ENCODE results near the gene FTCDNL1. TPM values are rescaled to one million over a fixed set of nuclear protein-coding genes. Genes with fewer than 3 reads are reported as not detected.

Gene FTCDNL1
- total RNA-seq, 1 donor from 2014 or later = 3.4 TPM

DNA sequence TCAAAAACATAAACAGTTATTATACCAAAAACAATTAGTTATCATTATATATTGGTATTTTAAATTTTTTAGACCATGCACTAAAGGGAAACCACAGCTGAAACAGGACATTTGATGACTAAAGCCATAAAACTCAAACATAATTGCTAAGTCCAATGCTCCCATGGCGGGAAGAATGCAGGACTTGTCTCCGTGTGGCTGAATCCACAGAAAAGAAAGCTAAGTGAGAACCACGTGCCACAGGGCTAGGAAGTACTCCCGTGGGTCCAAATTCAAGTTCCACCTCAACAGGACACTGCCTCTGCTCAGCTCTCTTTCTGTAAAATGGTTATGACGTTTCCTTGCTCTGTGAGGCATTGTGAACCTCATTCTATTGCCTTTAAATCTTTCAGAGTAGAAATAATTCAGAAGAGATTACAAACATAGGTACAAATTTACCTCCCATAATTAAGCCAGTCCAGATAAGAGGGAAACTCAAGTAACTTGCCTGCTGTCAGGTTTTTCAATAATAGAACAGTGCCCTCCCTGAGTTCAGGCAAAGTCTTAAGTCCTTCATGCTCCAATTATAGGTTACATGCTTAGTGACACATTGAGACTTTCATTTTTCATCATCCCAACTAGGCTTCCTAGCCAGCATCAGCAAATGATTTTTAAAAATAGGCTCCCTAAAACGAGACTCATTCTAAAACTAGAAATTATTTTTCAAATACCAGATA is 36.7 kb downstream of the FTCDNL1 start:
- Histone ChIP-seq H3K27ac (no peak overlapping the region), H3K36me3 (no peaks in the 10 kb centered on the region), H3K9me3 (no peaks in the 10 kb centered on the region), H3K27me3 (no peaks in the 10 kb centered on the region), H3K4me1 (no peaks in the 10 kb centered on the region), H3K4me3 (no peak overlapping the region)
- intact Hi-C loops (cut with DNase I) = no loop called here
- DNase-seq (ENCODE audit: low spot score in 2 of 2) = no peak
- TF ChIP-seq, protein P1, sequence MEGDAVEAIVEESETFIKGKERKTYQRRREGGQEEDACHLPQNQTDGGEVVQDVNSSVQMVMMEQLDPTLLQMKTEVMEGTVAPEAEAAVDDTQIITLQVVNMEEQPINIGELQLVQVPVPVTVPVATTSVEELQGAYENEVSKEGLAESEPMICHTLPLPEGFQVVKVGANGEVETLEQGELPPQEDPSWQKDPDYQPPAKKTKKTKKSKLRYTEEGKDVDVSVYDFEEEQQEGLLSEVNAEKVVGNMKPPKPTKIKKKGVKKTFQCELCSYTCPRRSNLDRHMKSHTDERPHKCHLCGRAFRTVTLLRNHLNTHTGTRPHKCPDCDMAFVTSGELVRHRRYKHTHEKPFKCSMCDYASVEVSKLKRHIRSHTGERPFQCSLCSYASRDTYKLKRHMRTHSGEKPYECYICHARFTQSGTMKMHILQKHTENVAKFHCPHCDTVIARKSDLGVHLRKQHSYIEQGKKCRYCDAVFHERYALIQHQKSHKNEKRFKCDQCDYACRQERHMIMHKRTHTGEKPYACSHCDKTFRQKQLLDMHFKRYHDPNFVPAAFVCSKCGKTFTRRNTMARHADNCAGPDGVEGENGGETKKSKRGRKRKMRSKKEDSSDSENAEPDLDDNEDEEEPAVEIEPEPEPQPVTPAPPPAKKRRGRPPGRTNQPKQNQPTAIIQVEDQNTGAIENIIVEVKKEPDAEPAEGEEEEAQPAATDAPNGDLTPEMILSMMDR (IDR thresholded peaks at IDR 0.05) = no peak

- Histone ChIP-seq H3K36me3 (no peaks in the 10 kb centered on the region), H3K4me3 (no peak overlapping the region), H3K4me1 (no peaks in the 10 kb centered on the region), H3K9me3 (no peaks in the 10 kb centered on the region), H3K27me3 (no peaks in the 10 kb centered on the region), H3K27ac (no peak overlapping the region)
- intact Hi-C loops (cut with DNase I) = no loop called here
- DNase-seq (ENCODE audit: low spot score in 2 of 2) = no peak
- TF ChIP-seq, protein P1 (IDR thresholded peaks at IDR 0.05) = no peak
These were observed 38.5 kb downstream of the FTCDNL1 start for GRCh38 chr2:199812493-199812892.

- intact Hi-C loops (cut with DNase I) = no loop called here
- Histone ChIP-seq H3K4me1 (no peaks in the 10 kb centered on the region), H3K9me3 (no peaks in the 10 kb centered on the region), H3K27me3 (no peaks in the 10 kb centered on the region), H3K27ac (no peak overlapping the region), H3K36me3 (no peaks in the 10 kb centered on the region), H3K4me3 (no peak overlapping the region)
- no peak for DNase-seq (ENCODE audit: low spot score in 2 of 2)
- TF ChIP-seq, protein P1 (IDR thresholded peaks at IDR 0.05) = no peak
These were observed 39.6 kb downstream of the FTCDNL1 start for GRCh38 chr2:199811346-199811745.

GRCh38 chr2:199810422-199811171 is 40.4 kb downstream of the FTCDNL1 start:
- no peak overlapping the region for H3K27ac ChIP-seq
- no peak for DNase-seq (ENCODE audit: low spot score in 2 of 2)
- no peaks in the 10 kb centered on the region for H3K36me3 ChIP-seq
- no peaks in the 10 kb centered on the region for H3K9me3 ChIP-seq
- H3K27me3 ChIP-seq = no peaks in the 10 kb centered on the region
- TF ChIP-seq, protein P1 (IDR thresholded peaks at IDR 0.05) = no peak
- no peak overlapping the region for H3K4me3 ChIP-seq
- H3K4me1 ChIP-seq = no peaks in the 10 kb centered on the region
- intact Hi-C loops (cut with DNase I) = no loop called here

- H3K27ac ChIP-seq = no peak overlapping the region
- intact Hi-C loops (cut with DNase I) = no loop called here
- H3K9me3 ChIP-seq = no peaks in the 10 kb centered on the region
- no peaks in the 10 kb centered on the region for H3K36me3 ChIP-seq
- H3K27me3 ChIP-seq = no peaks in the 10 kb centered on the region
- H3K4me1 ChIP-seq = no peaks in the 10 kb centered on the region
- DNase-seq (ENCODE audit: low spot score in 2 of 2) = no peak
- TF ChIP-seq, protein P1 (IDR thresholded peaks at IDR 0.05) = no peak
- no peak overlapping the region for H3K4me3 ChIP-seq
These were observed 43.0 kb downstream of the FTCDNL1 start for GRCh38 chr2:199807966-199808365.

All from ascending aorta (tissue), 2 donors.